ENCODE results near the gene CXCL16. TPM values are rescaled to one million over a fixed set of nuclear protein-coding genes. Genes with fewer than 3 reads are reported as not detected.
A peak's percentile ranks its signal among the peaks of the same experiment; 100 is the strongest.

Gene CXCL16
- total and polyA plus RNA-seq, 2 of the 13 experiments (the other 11 are each of a cell fraction or from before 2014, with no cell fraction given), result 9.4 to 101 TPM

DNA sequence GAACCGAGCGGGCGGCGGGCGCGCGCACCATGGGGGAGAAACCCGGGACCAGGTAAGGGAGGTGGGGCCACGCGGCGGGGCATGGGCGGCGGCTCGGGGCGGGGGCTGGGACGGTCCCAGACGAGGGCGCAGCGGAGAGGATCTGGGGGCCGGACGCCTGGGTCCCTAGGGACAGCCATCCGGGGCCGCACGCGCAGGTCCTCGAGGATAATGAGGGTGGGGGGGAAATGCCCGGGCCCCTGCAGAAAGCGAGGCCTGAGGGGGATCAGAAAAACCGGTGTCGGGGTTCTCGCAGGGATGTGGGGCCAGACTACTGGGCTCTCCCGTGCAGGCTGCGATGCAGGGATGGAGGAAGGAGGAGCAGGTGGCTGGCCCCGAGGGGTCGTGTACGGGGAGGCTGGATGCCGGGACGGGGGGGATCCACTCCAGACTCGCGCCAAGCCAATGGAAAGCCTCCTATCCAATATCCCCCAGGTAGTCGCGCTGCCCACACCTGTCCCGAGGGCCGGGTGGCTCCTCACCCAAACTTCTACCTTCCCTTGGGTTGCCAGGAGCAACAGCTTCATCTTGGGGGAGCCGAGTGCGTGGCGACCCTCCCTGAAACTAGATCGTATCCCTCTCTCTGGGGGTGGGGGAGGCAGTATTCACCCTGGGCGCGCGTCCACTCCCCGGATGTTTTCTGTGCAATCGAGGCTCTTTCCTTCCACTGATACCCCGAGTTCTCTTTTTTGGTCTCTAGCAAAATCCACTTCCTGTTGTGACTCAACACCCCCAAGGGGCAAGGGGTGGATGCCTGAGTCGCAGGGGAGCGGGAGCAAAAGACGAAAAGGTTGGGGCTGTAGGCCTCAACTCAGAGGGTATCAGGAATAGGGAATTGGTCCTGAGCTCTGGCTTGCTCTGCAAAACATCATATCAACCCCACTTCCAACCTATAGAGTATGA lies 28.8 kb downstream of the CXCL16 start (continued):
- TF ChIP-seq ZNF468 (CRISPR knock-in tag; IDR thresholded peaks at IDR 0.05) (peak; percentile 60; the same call in 1 of the 2 replicates), FOSL2 (CRISPR knock-in tag; IDR thresholded peaks at IDR 0.05) (0 out of 2 replicates have a peak, but pooled peaks have one; percentile 4), ZBTB42 (CRISPR knock-in tag; IDR thresholded peaks at IDR 0.05) (0 out of 2 replicates have a peak, but pooled peaks have one; percentile 51), YEATS4 (CRISPR knock-in tag; IDR thresholded peaks at IDR 0.05; ENCODE audit: borderline replicate concordance) (peak; percentile 6; the same call in 1 of the 2 replicates), TERF1 (CRISPR knock-in tag; IDR thresholded peaks at IDR 0.05) (peak; percentile 64; the same call in 1 of the 2 replicates), ZFY (CRISPR knock-in tag; IDR thresholded peaks at IDR 0.05) (0 out of 2 replicates have a peak, but pooled peaks have one; percentile 6), ZFP36L1 (CRISPR knock-in tag; IDR thresholded peaks at IDR 0.05) (0 out of 2 replicates have a peak, but pooled peaks have one; percentile 15), POGZ (CRISPR knock-in tag; IDR thresholded peaks at IDR 0.05) (peak; percentile 1; the same call in 1 of the 2 replicates), POGK (CRISPR knock-in tag; conservative IDR thresholded peaks at IDR 0.05) (0 out of 2 replicates have a peak, but pooled peaks have one; percentile 12)

Measured in HepG2 (cell line).